A673 (cell line): Measurements from ENCODE around the gene IMMP2L.
"Not testable (repeated sequence)": the region's sequence is repeated elsewhere in the genome, so short reads cannot be mapped to it uniquely, and the experiment has no call there.

Experiments
- CTCF ChIP-seq: fragments of 300-800, 200-600 bp; sonication (generic); conservative IDR thresholded peaks from 2 replicates; pipeline ENCODE4 v1.5.1; 2017; ENCODE audit warnings: low read depth, mild to moderate bottlenecking, antibody characterized with exemption, low read length, moderate library complexity, mixed read lengths
- EZH2 ChIP-seq: fragments of 200-600 bp; sonication (generic); IDR thresholded peaks from 2 replicates; pipeline ENCODE4 v1.6.1; 2017; ENCODE audit warnings: borderline replicate concordance, low read depth, mild to moderate bottlenecking, mixed read lengths, antibody characterized with exemption, low read length; ENCODE audit not compliant: poor library complexity, severe bottlenecking

GRCh38 chr7:111581784-111582488, 19.6 kb upstream of the IMMP2L start:
- not testable (repeated sequence) for TF ChIP-seq CTCF, EZH2
